PC-3 (cell line): Measurements from ENCODE around the gene SERPINA4. TPM values are rescaled to one million over a fixed set of nuclear protein-coding genes. Genes with fewer than 3 reads are reported as not detected.
A peak's percentile ranks its signal among the peaks of the same experiment; 100 is the strongest.

ENCODE experiments used
- ATAC-seq: fragments of 200-7000 bp; cut with Tn5 transposase; 2 replicates; pipeline ENCODE4 v1.9.1; 2020; ENCODE audit warnings: mild to moderate bottlenecking, moderate library complexity
- BruUV-seq: library from RNA; stranded (reverse); fragments of 400-500 nt; replicated peaks from 2 replicates; lab custom pipeline; 2021; lab: Mats Ljungman, UMichigan
- CTCF ChIA-PET: fragments of 300-600 bp; sonication (Branson Sonifier 250); formaldehyde crosslinking; loops from one replicate; lab custom pipeline; 2022; ENCODE audit warnings: antibody characterized with exemption; lab: Charles Lee
- POLR2A ChIA-PET: fragments of 300-600 bp; sonication (Branson Sonifier 250); formaldehyde crosslinking; loops from one replicate; lab custom pipeline; 2022; ENCODE audit warnings: antibody characterized with exemption; ENCODE audit not compliant: unreplicated experiment; lab: Charles Lee
- DNase-seq: peaks from one replicate; pipeline ENCODE4 v3.0.0-alpha.2; 2015
- H2AFZ ChIP-seq: fragments of 300-600 bp; sonication (generic); 2 replicates; pipeline ENCODE4 v1.6.0; 2016; ENCODE audit warnings: antibody characterized with exemption, low read length
- H3F3A ChIP-seq: fragments of 300-600 bp; sonication (generic); one replicate; pipeline ENCODE4 v1.6.0; 2017; ENCODE audit warnings: antibody characterized with exemption, low read length, control low read depth, mild to moderate bottlenecking; ENCODE audit not compliant: unreplicated experiment
- H3K27ac ChIP-seq: fragments of 300-600 bp; sonication (generic); 2 replicates; pipeline ENCODE4 v1.5.1; 2016; ENCODE audit warnings: mild to moderate bottlenecking, low read length
- H3K27me3 ChIP-seq: fragments of 300-600 bp; sonication (generic); 2 replicates; pipeline ENCODE4 v1.6.1; 2016; ENCODE audit warnings: low read length, mixed read lengths
- H3K36me3 ChIP-seq: fragments of 300-600 bp; sonication (generic); 2 replicates; pipeline ENCODE4 v1.6.1; 2016; ENCODE audit warnings: low read depth, mixed run types, low read length, mixed read lengths
- H3K4me1 ChIP-seq: fragments of 300-600 bp; sonication (generic); 2 replicates; pipeline ENCODE4 v1.5.1; 2016; ENCODE audit warnings: low read length; ENCODE audit not compliant: insufficient read depth
- H3K4me2 ChIP-seq: fragments of 300-600 bp; sonication (generic); 2 replicates; pipeline ENCODE4 v1.6.0; 2016; ENCODE audit warnings: low read length
- H3K4me3 ChIP-seq: fragments of 300-600 bp; sonication (generic); 2 replicates; pipeline ENCODE4 v1.5.1; 2016; ENCODE audit warnings: mild to moderate bottlenecking, low read length, mixed read lengths
- H3K79me2 ChIP-seq: fragments of 300-600 bp; sonication (generic); 2 replicates; pipeline ENCODE4 v1.6.1; 2017; ENCODE audit warnings: low read length, mixed read lengths
- H3K9ac ChIP-seq: fragments of 300-600 bp; sonication (generic); 2 replicates; pipeline ENCODE4 v1.6.0; 2016; ENCODE audit warnings: mild to moderate bottlenecking, low read length
- H3K9me2 ChIP-seq: fragments of 300-600 bp; sonication (generic); replicated peaks from 2 replicates; pipeline ENCODE4 v1.6.1; 2016; ENCODE audit warnings: mixed run types, low read length, mixed read lengths
- H3K9me3 ChIP-seq: fragments of 300-600 bp; sonication (generic); 2 replicates; pipeline ENCODE4 v1.6.1; 2016; ENCODE audit warnings: low read length, mixed read lengths
- H4K20me1 ChIP-seq: fragments of 300-600 bp; sonication (generic); 2 replicates; pipeline ENCODE4 v1.6.1; 2016; ENCODE audit warnings: low read length, mixed read lengths
- EZH2 ChIP-seq: fragments of 300-600 bp; sonication (generic); IDR thresholded peaks from one replicate; pipeline ENCODE4 v1.6.1; 2017; ENCODE audit warnings: antibody characterized with exemption, mild to moderate bottlenecking, low read length; ENCODE audit not compliant: unreplicated experiment
- EZH2phosphoT487 ChIP-seq: fragments of 300-600 bp; sonication (generic); IDR thresholded peaks from 2 replicates; pipeline ENCODE4 v1.6.1; 2018; ENCODE audit warnings: mild to moderate bottlenecking, antibody characterized with exemption, low read length, borderline replicate concordance
- intact Hi-C: fragments of 100-400 bp; cut with micrococcal nuclease; formaldehyde crosslinking; loops from 2 replicates; pipeline ENCODE4 v1.9.0; 2023
- total RNA-seq: library from RNA; depleted of rRNA; stranded (reverse); fragments of >200 nt; gene quantifications from 2 replicates; pipeline ENCODE4 v1.2.3, GENCODE V29; 2014
- TF ChIP-seq, protein P1 (sequence below): fragments of 300-600 bp; sonication (generic); conservative IDR thresholded peaks from 2 replicates; pipeline ENCODE4 v1.5.1; 2017; ENCODE audit warnings: antibody characterized with exemption, low read depth, mild to moderate bottlenecking, low read length

Gene SERPINA4
- total RNA-seq, 1 experiment from 2014 or later: not detected

GRCh38 chr14:94599656-94600004, 38.4 kb downstream of the SERPINA4 start:
- Histone ChIP-seq H3K27me3 (no peaks in the 10 kb centered on the region), H3K9ac (peak overlapping the region; percentile 72), H3K36me3 (no peaks in the 10 kb centered on the region), H3F3A (no peaks in the 10 kb centered on the region), H3K4me1 (peaks cover 36% of the 10 kb centered on the region), H3K4me3 (no peak overlapping the region), H2AFZ (0 out of 2 replicates have a peak overlapping the region, but pooled peaks have one; percentile 42), H3K9me2 (no peaks in the 10 kb centered on the region), H3K4me2 (peak overlapping the region; percentile 34; the same call in 1 of the 2 replicates), H4K20me1 (no peaks in the 10 kb centered on the region), H3K9me3 (no peaks in the 10 kb centered on the region), H3K79me2 (no peaks in the 10 kb centered on the region), H3K27ac (peak overlapping the region; percentile 96)
- BruUV-seq: no TSS peak
- intact Hi-C loops: no loop called here
- ChIA-PET POLR2A (no interaction called here), CTCF (no interaction called here)
- ATAC-seq (no peak), DNase-seq (no peak)
- TF ChIP-seq EZH2phosphoT487: no peak

DNA sequence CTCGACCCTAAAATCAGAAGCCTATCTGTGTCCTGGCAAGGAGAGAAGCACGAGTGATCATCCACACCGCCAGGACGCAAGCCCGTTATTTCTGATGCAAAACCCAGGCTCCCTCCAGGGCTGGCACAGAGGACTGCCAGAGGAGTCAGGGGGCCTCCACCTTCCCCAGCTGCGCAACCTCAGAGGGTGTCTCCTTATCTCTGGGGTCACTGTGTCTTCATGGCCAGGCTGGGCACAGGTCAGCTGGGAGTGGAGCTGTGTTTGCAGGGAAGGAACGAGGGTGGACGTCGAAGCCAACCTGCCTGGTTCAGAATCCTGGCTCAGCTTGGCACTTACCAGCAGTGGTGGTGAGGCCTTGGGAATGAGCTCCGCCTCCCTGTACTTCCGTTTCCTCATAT, 38.9 kb downstream of the SERPINA4 start:
- intact Hi-C loops: no loop called here
- peaks cover 36% of the 10 kb centered on the region for H3K4me1 ChIP-seq

GRCh38 chr14:94601884-94602391, 40.7 kb downstream of the SERPINA4 start:
- H3K9me3 ChIP-seq: no peaks in the 10 kb centered on the region
- no peak overlapping the region for H3K9ac ChIP-seq
- ATAC-seq (no peak), DNase-seq (peak; percentile 48)
- H3K9me2 ChIP-seq: no peaks in the 10 kb centered on the region
- no peaks in the 10 kb centered on the region for H3K36me3 ChIP-seq
- H3K27me3 ChIP-seq: no peaks in the 10 kb centered on the region
- peak overlapping the region; percentile 53 for H3K27ac ChIP-seq
- no TSS peak for BruUV-seq
- H4K20me1 ChIP-seq: no peaks in the 10 kb centered on the region
- H3K4me3 ChIP-seq: no peak overlapping the region
- POLR2A ChIA-PET: no interaction called here
- no peaks in the 10 kb centered on the region for H3K79me2 ChIP-seq
- TF ChIP-seq EZH2: no peak
- TF ChIP-seq, protein P1, sequence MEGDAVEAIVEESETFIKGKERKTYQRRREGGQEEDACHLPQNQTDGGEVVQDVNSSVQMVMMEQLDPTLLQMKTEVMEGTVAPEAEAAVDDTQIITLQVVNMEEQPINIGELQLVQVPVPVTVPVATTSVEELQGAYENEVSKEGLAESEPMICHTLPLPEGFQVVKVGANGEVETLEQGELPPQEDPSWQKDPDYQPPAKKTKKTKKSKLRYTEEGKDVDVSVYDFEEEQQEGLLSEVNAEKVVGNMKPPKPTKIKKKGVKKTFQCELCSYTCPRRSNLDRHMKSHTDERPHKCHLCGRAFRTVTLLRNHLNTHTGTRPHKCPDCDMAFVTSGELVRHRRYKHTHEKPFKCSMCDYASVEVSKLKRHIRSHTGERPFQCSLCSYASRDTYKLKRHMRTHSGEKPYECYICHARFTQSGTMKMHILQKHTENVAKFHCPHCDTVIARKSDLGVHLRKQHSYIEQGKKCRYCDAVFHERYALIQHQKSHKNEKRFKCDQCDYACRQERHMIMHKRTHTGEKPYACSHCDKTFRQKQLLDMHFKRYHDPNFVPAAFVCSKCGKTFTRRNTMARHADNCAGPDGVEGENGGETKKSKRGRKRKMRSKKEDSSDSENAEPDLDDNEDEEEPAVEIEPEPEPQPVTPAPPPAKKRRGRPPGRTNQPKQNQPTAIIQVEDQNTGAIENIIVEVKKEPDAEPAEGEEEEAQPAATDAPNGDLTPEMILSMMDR: no peak
- no peak for TF ChIP-seq EZH2phosphoT487
- no peak overlapping the region for H3K4me2 ChIP-seq
- intact Hi-C loops: no loop called here
- H2AFZ ChIP-seq: 0 out of 2 replicates have a peak overlapping the region, but pooled peaks have one; percentile 34
- CTCF ChIA-PET: no interaction called here
- no peaks in the 10 kb centered on the region for H3F3A ChIP-seq
- peaks cover 36% of the 10 kb centered on the region for H3K4me1 ChIP-seq

More for the DNA sequence above, 38.9 kb downstream of the SERPINA4 start:
- Histone ChIP-seq H3K36me3 (no peaks in the 10 kb centered on the region), H3K9me3 (no peaks in the 10 kb centered on the region), H3K27me3 (no peaks in the 10 kb centered on the region), H4K20me1 (no peaks in the 10 kb centered on the region), H3K4me3 (no peak overlapping the region), H3K79me2 (no peaks in the 10 kb centered on the region), H3K9me2 (no peaks in the 10 kb centered on the region), H3F3A (no peaks in the 10 kb centered on the region), H3K27ac (peak overlapping the region; percentile 96), H3K4me2 (no peak overlapping the region), H2AFZ (no peak overlapping the region), H3K9ac (peak overlapping the region; percentile 72)
- ChIA-PET CTCF (no interaction called here), POLR2A (no interaction called here)
- no peak for TF ChIP-seq EZH2phosphoT487
- TF ChIP-seq, protein P1: no peak
- no peak for TF ChIP-seq EZH2
- BruUV-seq: no TSS peak
- ATAC-seq (no peak), DNase-seq (no peak)
